K562 treated with DMSO at 1 percent for 12 hours (cell line): ENCODE data around the gene CCDC77. TPM values are rescaled to one million over a fixed set of nuclear protein-coding genes. Genes with fewer than 3 reads are reported as not detected.

Source experiments
- total RNA-seq: library from RNA; unstranded; fragments of 300-600 nt; gene quantifications from 2 replicates; pipeline ENCODE4 v1.2.3, GENCODE V29; 2022; ENCODE audit not compliant: insufficient read depth

CCDC77 gene
- 9.2 and 19.7 TPM in 2 replicates for total RNA-seq

DNA sequence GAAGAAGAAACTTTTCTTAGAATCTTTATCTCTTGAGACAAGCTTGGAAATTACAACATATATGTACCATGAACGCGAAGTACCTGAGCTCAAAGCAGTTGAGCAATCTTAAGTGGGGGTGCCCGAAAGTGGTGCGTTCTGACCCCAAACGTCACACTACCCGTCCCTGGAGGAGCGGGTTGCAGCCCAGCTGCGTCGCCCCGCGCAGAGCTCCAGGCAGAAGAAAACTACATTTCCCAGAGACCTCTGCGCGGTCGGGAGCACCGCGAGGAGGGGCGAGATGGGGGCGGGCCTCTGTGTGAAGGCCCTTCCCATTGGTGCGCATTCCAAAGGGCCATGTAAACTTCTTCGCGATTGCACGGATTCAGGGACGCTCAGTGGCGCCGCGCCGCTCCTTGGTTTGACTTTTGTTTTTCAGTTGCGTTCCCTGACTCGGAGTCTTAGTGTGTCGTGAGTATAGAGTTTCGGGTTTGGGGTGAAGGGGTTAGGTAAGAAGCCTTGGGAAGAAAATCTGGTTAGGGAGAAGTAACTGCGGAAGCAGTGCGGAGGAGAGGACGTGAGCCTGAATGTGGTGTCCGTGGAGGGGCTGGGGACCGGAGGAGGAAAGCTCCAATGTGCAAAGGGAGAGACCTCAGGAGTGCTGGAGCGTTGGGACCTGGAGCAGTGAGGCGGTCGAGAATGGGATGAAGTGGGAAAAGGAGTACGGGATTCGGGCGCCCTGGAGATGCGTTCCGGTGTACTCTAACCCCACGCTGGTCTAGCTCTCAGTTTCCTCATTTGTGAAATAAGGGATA lies at the start of gene CCDC77:
Gene CCDC77, plus strand, starts transcription at position 410 of the 794 bp plus-strand sequence. CDS start 7,740 bp downstream, outside the sequence.

GRCh38 chr12:389142-390096 lies 12.0 kb upstream of the CCDC77 start, which contains the start of gene KDM5A:
Gene KDM5A, minus strand, starts transcription at chr12:389320. Its CDS starts 229 bp downstream, at chr12:389091.

DNA sequence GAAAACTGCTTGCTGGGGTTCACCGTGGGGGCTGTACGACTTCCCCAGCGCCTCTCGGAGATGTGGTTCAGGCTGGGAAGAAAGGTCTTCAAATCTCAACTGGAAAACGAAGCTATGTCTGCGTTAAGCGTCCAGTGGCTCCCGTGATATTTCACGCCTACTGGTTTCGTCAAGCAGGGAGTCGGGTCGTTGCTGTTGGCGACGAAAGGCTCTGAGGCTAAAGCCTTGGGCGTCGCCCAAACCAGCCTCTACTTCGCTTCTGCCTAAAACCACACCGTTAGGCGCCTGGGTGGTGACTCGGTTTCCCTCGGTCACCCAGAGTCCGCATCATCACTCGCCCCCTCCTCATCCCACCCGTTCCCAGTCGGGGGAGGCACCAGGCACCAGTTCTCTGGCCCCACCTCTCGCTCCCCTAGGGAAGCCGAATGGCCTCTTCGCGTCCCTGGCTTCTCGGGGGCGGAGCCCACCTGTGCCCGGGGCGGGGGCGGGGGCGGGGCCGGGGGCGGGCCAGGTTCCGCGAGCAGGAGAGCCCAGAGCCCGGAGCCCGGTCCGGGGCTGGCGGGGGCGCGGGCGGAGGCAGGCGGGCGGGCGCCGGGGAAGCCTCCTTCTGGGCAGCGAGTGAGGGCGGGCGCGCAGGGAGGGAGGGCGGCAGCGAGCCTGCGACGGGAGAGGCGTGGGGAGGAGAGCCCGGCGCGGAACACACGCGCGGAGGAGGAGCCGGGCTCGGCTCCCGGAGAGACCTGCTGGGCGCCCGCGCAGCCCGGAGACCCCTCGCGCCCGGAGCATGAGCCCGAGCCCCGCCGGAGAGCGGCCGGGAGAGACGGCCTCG lies 58.2 kb downstream of the CCDC77 start, which contains the start of gene B4GALNT3:
Gene B4GALNT3, plus strand, starts transcription at position 510 of the 829 bp plus-strand sequence. CDS start 438 bp downstream, outside the sequence.

Other genes starting within 250 kb of the CCDC77 start
- not detected in 2 replicates for gene SLC6A12, start 187.5 kb upstream of the CCDC77 start, total RNA-seq
- 1.0 TPM in 1 of 2 replicates, not detected in the other for gene SLC6A13, start 138.8 kb upstream of the CCDC77 start, total RNA-seq
- gene KDM5A, start 12.3 kb upstream of the CCDC77 start, total RNA-seq, result 9.8 and 24.5 TPM in 2 replicates
- not detected in 2 replicates for gene B4GALNT3, start 58.3 kb downstream of the CCDC77 start, total RNA-seq